ENCODE results near the gene LMF1.

- no peak for TF ChIP-seq CTCF (conservative IDR thresholded peaks at IDR 0.05; ENCODE audit: low read depth, low read length)
- no peak for TF ChIP-seq EZH2 (IDR thresholded peaks at IDR 0.05; ENCODE audit: low read length, unreplicated experiment)
- no peak for TF ChIP-seq EZH2phosphoT487 (IDR thresholded peaks at IDR 0.05; ENCODE audit: borderline replicate concordance, low read length)
Measured at GRCh38 chr16:937723-938122, 33.1 kb downstream of the LMF1 start.
